Keratinocyte (primary cell): Measurements from ENCODE around the gene C20orf144. TPM values are rescaled to one million over a fixed set of nuclear protein-coding genes. Genes with fewer than 3 reads are reported as not detected.

ENCODE experiments used
- DNase-seq: peaks from one replicate; pipeline ENCODE4 v3.0.0-alpha.2; 2011; ENCODE audit warnings: low read depth, missing footprints, low spot score
- FAIRE-seq: peaks from 2 replicates; lab custom pipeline; 2011; peaks lifted over from hg19 to GRCh38; lab: Jason Lieb, UNC
- H2AFZ ChIP-seq: 2 replicates; pipeline ENCODE4 v1.6.0; 2012; ENCODE audit warnings: low read length, control low read depth, inconsistent platforms; ENCODE audit not compliant: control insufficient read depth
- H3K27ac ChIP-seq: 2 replicates; pipeline ENCODE4 v1.5.1; 2011; ENCODE audit warnings: low read length; ENCODE audit not compliant: control insufficient read depth, insufficient read depth
- H3K27me3 ChIP-seq: 3 replicates; pipeline ENCODE4 v1.6.0; 2011; ENCODE audit warnings: low read length; ENCODE audit not compliant: control insufficient read depth, insufficient read depth; ENCODE audit errors: extremely low read depth
- H3K36me3 ChIP-seq, 2 experiments: 2 replicates in 1 of 2; 3 replicates in 1 of 2; pipeline ENCODE4 v1.5.1; 2011; ENCODE audit warnings: low read length in 2 of 2, mild to moderate bottlenecking in 1 of 2; ENCODE audit not compliant: control insufficient read depth in 2 of 2, insufficient read depth in 2 of 2; ENCODE audit errors: extremely low read depth in 1 of 2
- H3K4me1 ChIP-seq: 3 replicates; pipeline ENCODE4 v1.5.1; 2011; ENCODE audit warnings: low read length; ENCODE audit not compliant: control insufficient read depth, insufficient read depth; ENCODE audit errors: extremely low read depth
- H3K4me2 ChIP-seq: 3 replicates; pipeline ENCODE4 v1.6.0; 2011; ENCODE audit warnings: low read depth, low read length; ENCODE audit not compliant: control insufficient read depth, insufficient read depth; ENCODE audit errors: extremely low read depth
- H3K4me3 ChIP-seq, 3 experiments: fragments of 200-600 bp in 1 of 3; sonication (generic) in 1 of 3; 2 replicates in 2 of 3; 3 replicates in 1 of 3; pipeline ENCODE4 v1.5.1; 2011 to 2016; ENCODE audit warnings: low read length in 3 of 3, mild to moderate bottlenecking in 3 of 3, control low read depth in 2 of 3, inconsistent platforms in 1 of 3, low read depth in 1 of 3, mixed read lengths in 1 of 3, mixed run types in 1 of 3, moderate library complexity in 1 of 3; ENCODE audit not compliant: control insufficient read depth in 2 of 3, insufficient read depth in 2 of 3; ENCODE audit errors: extremely low read depth in 1 of 3
- H3K79me2 ChIP-seq: 2 replicates; pipeline ENCODE4 v1.6.0; 2012; ENCODE audit warnings: low read length; ENCODE audit not compliant: control insufficient read depth, insufficient read depth
- H3K9ac ChIP-seq: 3 replicates; pipeline ENCODE4 v1.6.0; 2011; ENCODE audit warnings: low read length; ENCODE audit not compliant: control insufficient read depth, insufficient read depth; ENCODE audit errors: extremely low read depth
- H3K9me1 ChIP-seq: 3 replicates; pipeline ENCODE4 v1.6.0; 2011; ENCODE audit warnings: low read length; ENCODE audit not compliant: control insufficient read depth, insufficient read depth; ENCODE audit errors: extremely low read depth
- H3K9me3 ChIP-seq: 2 replicates; pipeline ENCODE4 v1.5.1; 2012; ENCODE audit warnings: low read depth, low read length; ENCODE audit not compliant: control insufficient read depth
- H4K20me1 ChIP-seq: 3 replicates; pipeline ENCODE4 v1.6.0; 2011; ENCODE audit warnings: low read length; ENCODE audit not compliant: control insufficient read depth, insufficient read depth; ENCODE audit errors: extremely low read depth
- CTCF ChIP-seq, 3 experiments: IDR thresholded peaks in 1 of 3; conservative IDR thresholded peaks in 1 of 3; optimal IDR thresholded peaks in 1 of 3; 2 replicates in 2 of 3; 3 replicates in 1 of 3; pipeline versions ENCODE3 to v1.5.1; 2011; ENCODE audit warnings: low read length in 3 of 3, mild to moderate bottlenecking in 3 of 3, moderate library complexity in 2 of 3, control low read depth in 1 of 3, inconsistent platforms in 1 of 3; ENCODE audit not compliant: insufficient read depth in 2 of 3; ENCODE audit errors: extremely low read depth in 1 of 3
- EZH2 ChIP-seq: IDR thresholded peaks from one replicate; pipeline ENCODE4 v1.6.1; 2012; ENCODE audit warnings: inconsistent platforms, mild to moderate bottlenecking, low read length, moderate library complexity
- dilution Hi-C: fragments of 300-500 bp; cut with MboI; formaldehyde crosslinking; loops from one replicate; pipeline ENCODE4 v1.7.0; 2020; ENCODE audit warnings: low sequenced_read_pairs; ENCODE audit not compliant: extremely low pct_ligation_motif_present
- polyA plus RNA-seq, 5 experiments: library from polyadenylated mRNA; depleted of rRNA in 3 of 5; stranded (reverse) in 3 of 5; stranded (forward) in 1 of 5; unstranded in 1 of 5; fragments of >200 nt; gene quantifications; 1 replicate in 1 of 5; 2 replicates in 3 of 5; 3 replicates in 1 of 5; pipeline versions ENCODE4 v1.2.1 to v1.2.3, GENCODE V29; 2011 to 2012; ENCODE audit warnings: missing spikeins in 2 of 5, low read depth in 1 of 5, low replicate concordance in 1 of 5

The C20orf144 gene
- polyA plus RNA-seq, 1 donor (not counting 4 experiments of a cell fraction or from before 2014, with no cell fraction given): 0.03 TPM

GRCh38 chr20:33707668-33708067, 45.5 kb downstream of the C20orf144 start:
- no peak overlapping the region for H2AFZ ChIP-seq
- H3K27ac ChIP-seq: no peak overlapping the region
- TF ChIP-seq CTCF (optimal IDR thresholded peaks at IDR 0.05 in 1 of 3, IDR thresholded peaks at IDR 0.05 in 1 of 3, conservative IDR thresholded peaks at IDR 0.05 in 1 of 3; ENCODE audit: extremely low read depth in 1 of 3, insufficient read depth in 2 of 3, low read length in 3 of 3) (no peak), EZH2 (no peak)
- FAIRE-seq (no peak), DNase-seq (no peak)
- H3K36me3 ChIP-seq: peaks cover 0 to 5% of the 10 kb centered on the region in 2 experiments
- H3K79me2 ChIP-seq: no peaks in the 10 kb centered on the region
- no peaks in the 10 kb centered on the region for H4K20me1 ChIP-seq
- dilution Hi-C loops: no loop called here
- H3K9me1 ChIP-seq: no peaks in the 10 kb centered on the region
- H3K9me3 ChIP-seq: no peaks in the 10 kb centered on the region
- H3K27me3 ChIP-seq: no peaks in the 10 kb centered on the region
- H3K9ac ChIP-seq: no peak overlapping the region
- H3K4me3 ChIP-seq: no peak overlapping the region
- peaks cover 2% of the 10 kb centered on the region for H3K4me1 ChIP-seq
- no peak overlapping the region for H3K4me2 ChIP-seq

GRCh38 chr20:33709398-33709797, 47.3 kb downstream of the C20orf144 start:
- dilution Hi-C loops: no loop called here
- H3K27me3 ChIP-seq: no peaks in the 10 kb centered on the region
- no peaks in the 10 kb centered on the region for H3K79me2 ChIP-seq
- DNase-seq (no peak), FAIRE-seq (no peak)
- no peak overlapping the region for H2AFZ ChIP-seq
- no peaks in the 10 kb centered on the region for H3K9me1 ChIP-seq
- peaks cover 1 to 5% of the 10 kb centered on the region in 2 experiments for H3K36me3 ChIP-seq
- H3K27ac ChIP-seq: no peak overlapping the region
- peaks cover 2% of the 10 kb centered on the region for H3K4me1 ChIP-seq
- no peak overlapping the region for H3K4me2 ChIP-seq
- no peaks in the 10 kb centered on the region for H3K9me3 ChIP-seq
- TF ChIP-seq EZH2 (no peak), CTCF (optimal IDR thresholded peaks at IDR 0.05 in 1 of 3, IDR thresholded peaks at IDR 0.05 in 1 of 3, conservative IDR thresholded peaks at IDR 0.05 in 1 of 3; ENCODE audit: extremely low read depth in 1 of 3, insufficient read depth in 2 of 3, low read length in 3 of 3) (no peak)
- no peak overlapping the region for H3K9ac ChIP-seq
- H3K4me3 ChIP-seq: no peak overlapping the region
- H4K20me1 ChIP-seq: no peaks in the 10 kb centered on the region
